Loucy (cell line): ENCODE data around the gene HIRIP3.

Source experiments
- EZH2phosphoT487 ChIP-seq: fragments of 200-600 bp; IDR thresholded peaks from 2 replicates; pipeline ENCODE4 v1.6.1; 2018; ENCODE audit warnings: antibody characterized with exemption, mild to moderate bottlenecking, moderate library complexity, borderline replicate concordance
- TF ChIP-seq, protein P1 (sequence below): fragments of 200-600 bp; sonication (generic); conservative IDR thresholded peaks from 2 replicates; pipeline ENCODE4 v1.5.1; 2014; ENCODE audit warnings: mild to moderate bottlenecking, antibody characterized with exemption, low read length

DNA sequence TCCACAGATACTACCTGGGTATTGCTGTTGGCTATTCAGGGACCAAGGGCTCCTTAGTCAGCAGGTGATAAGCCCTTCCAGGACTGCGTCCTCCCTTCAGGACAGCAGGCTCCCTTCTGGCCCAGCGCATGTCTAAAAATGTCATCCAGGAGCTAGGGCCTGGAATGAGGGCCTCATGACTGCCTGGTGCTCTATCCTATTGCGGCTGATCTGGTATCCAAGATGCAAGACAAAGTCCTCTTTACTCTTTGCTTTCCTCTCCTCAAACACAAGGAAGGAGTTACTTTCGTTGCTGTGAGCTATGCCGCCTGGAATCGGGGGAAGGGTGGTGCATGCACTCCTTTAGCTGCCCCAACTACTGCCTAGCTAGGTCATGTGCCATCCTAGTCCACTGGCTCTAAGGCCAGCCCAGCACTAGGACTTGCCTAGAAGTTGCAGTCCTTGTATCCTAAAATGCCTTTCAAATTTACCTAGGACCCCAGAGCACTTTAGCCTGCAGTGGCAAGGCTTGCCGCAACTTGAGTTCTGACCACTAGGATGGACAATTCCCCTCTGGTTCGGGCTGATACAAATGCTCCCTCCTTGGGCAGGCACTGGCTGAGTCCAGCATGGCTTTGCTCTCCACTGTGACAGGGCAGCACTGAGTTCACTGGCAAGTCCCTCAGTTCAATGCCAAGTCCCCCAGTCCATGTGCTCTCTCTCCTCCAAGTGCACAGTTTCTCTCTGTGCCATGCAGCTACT lies 43.6 kb downstream of the HIRIP3 start:
- TF ChIP-seq, protein P1, sequence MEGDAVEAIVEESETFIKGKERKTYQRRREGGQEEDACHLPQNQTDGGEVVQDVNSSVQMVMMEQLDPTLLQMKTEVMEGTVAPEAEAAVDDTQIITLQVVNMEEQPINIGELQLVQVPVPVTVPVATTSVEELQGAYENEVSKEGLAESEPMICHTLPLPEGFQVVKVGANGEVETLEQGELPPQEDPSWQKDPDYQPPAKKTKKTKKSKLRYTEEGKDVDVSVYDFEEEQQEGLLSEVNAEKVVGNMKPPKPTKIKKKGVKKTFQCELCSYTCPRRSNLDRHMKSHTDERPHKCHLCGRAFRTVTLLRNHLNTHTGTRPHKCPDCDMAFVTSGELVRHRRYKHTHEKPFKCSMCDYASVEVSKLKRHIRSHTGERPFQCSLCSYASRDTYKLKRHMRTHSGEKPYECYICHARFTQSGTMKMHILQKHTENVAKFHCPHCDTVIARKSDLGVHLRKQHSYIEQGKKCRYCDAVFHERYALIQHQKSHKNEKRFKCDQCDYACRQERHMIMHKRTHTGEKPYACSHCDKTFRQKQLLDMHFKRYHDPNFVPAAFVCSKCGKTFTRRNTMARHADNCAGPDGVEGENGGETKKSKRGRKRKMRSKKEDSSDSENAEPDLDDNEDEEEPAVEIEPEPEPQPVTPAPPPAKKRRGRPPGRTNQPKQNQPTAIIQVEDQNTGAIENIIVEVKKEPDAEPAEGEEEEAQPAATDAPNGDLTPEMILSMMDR: no peak
- no peak for TF ChIP-seq EZH2phosphoT487
